COR-L47 (cell line): ENCODE measurements around the gene SDF2L1.

Source experiments
- DNase-seq: peaks from one replicate; lab custom pipeline; 2025; lab: John Stamatoyannopoulos, UW

Gene SDF2L1

GRCh38 chr22:21622011-21622918 lies 19.8 kb upstream of the SDF2L1 start:
- DNase-seq: no peak

DNA sequence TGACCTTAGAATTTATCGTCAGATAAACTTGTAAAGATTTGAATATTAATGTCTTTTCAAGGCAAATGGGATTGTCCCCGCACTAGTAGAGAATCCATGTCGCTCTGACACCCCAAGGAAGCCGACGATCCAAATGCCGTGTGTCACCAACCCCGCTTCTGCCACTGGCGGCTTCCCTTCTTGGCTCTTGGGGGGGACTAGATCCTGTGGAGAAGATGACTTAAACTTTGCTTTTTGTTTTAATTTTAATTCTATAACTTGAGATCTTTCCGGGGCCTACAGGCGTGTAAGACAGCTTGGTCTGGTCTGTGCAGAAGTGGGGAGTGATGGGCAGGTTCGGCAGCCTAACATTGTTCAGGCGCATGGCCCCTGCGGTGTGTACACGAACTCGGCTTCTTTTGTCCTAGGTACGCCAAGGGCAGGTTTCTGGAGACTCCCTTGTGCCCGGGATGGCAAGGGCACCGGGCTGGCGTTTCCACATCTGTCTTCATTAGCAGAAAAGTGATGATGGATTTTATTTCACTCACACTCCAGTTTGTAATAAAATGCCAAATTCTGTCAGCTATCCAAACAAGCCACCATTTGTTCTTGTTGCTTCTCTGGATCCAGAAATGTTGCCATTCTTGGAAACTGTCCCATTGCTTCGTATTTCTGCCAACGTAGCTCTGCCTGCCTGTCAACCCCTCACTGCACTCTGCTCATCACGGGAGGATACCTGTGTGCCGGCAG lies 19.0 kb upstream of the SDF2L1 start:
- no peak for DNase-seq

DNA sequence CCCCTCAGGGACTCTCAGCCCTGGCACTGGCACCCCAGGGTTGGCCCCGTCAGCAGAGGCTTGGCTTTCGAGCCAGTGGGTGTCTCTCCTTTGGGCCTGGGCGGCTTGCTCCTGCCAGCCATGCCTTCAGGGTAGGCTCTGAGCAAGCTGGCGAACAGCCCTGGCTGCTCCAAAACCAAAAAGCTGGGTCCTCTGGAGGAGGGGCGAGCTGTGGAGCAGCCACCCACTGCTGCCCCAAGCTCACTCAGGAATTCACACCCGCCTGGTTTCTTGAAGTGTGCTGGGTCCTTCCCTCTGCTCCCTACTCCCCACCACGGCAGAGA lies 18.5 kb upstream of the SDF2L1 start:
- no peak for DNase-seq

DNA sequence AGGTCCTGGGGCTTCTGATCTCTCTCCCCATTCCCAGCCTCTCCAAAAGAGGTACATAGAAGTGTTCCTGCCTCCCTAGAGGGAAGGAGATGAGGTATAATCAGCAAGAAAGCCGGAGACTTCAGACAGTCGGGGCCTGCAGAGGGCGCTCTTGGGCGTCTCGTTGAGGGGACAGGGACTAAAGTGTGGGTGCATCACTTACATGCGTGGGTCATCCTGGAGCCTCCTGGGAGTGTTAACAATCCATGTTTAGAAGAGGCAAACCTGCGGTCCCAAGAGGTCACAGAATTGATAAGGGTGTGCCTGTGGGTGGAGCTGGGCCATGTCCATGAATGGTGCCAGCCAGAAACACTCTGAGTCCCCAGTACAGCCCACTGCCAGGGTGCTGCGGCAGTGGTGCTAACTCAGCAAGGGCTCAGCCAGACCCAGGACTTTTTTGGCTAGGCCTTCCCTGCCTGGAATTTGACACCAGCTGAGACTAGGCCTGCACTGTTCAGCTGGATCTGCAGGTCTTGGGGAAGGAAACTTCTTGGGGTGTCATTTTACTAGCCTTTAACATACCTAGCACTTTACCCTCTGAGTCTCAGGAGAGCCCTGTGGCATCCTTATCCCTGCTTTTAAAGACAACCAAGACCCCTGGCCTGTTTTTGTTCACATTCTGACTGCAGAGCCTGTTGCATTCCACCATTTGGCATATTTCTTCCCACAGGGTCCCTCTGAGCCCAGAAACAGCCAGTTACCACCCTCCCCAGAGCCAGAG lies 17.8 kb upstream of the SDF2L1 start:
- DNase-seq: no peak

- DNase-seq: no peak
Measured at GRCh38 chr22:21624880-21625791, 17.0 kb upstream of the SDF2L1 start.

GRCh38 chr22:21626073-21626734 lies 15.9 kb upstream of the SDF2L1 start:
- no peak for DNase-seq

- no peak for DNase-seq
Measured at GRCh38 chr22:21626735-21627469, 15.2 kb upstream of the SDF2L1 start.

DNA sequence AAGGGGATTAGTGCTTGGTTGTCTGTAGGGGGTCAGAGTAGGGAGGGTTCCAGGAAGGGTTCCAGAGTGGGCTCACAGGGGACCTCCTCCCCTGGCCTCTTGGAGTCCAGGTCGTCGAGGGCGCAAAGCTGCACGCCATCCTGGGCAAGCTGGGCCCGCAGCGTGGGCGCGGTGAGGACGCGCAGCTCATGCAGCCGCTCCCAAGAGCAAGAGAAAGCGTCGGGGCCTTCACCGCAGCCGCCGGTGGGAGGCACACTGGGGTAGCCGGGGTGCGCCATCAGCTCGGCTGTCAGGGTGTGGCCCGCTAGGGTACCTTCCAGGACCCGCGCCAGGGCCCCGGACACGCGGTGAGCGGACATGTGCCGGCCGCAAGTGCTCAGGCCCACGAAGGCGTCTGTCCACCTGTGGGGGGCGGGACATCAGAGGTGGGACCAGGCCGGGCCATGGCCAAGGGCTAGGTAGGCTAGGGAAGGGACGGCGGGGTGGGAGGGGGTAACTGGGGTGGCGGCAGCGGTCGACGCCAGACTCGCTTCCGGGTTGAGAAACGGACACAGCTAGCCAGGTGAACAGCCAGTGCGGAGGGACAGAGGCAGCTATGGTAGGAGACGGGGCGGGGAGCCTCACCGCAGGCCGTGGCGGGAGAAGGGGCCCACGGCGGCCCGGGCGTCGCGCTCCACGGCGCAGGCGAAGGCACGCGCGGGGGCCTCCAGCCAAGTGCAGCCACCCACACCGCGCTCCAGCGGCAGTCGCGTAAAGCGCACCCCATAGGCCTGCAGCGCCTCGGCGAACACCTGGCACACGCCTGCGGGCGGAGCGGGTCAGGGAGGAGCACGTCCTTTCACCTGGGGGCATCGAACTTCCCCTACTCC lies 13.5 kb upstream of the SDF2L1 start:
- no peak for DNase-seq

- DNase-seq: peak; percentile 91
Measured at GRCh38 chr22:21629255-21630149, 12.6 kb upstream of the SDF2L1 start, which contains the start of gene YDJC. Gene YDJC, minus strand, starts transcription at chr22:21630022. Its CDS starts 8 bp downstream, at chr22:21630014.

GRCh38 chr22:21631025-21631424 lies 11.1 kb upstream of the SDF2L1 start:
- no peak for DNase-seq

- no peak for DNase-seq
Measured at GRCh38 chr22:21632237-21632895, 9.7 kb upstream of the SDF2L1 start, which contains the start of gene CCDC116. Gene CCDC116, plus strand, starts transcription at chr22:21632760. Its CDS starts 422 bp downstream, at chr22:21633182.

- DNase-seq: no peak
Measured at GRCh38 chr22:21632931-21633330, 9.2 kb upstream of the SDF2L1 start.

GRCh38 chr22:21633481-21633880 lies 8.6 kb upstream of the SDF2L1 start:
- DNase-seq: no peak

GRCh38 chr22:21634081-21634480 lies 8.0 kb upstream of the SDF2L1 start:
- no peak for DNase-seq

GRCh38 chr22:21634844-21635243 lies 7.3 kb upstream of the SDF2L1 start:
- no peak for DNase-seq

GRCh38 chr22:21635771-21636510 lies 6.2 kb upstream of the SDF2L1 start:
- no peak for DNase-seq
